ENCODE data around the gene CNN1. TPM values are rescaled to one million over a fixed set of nuclear protein-coding genes. Genes with fewer than 3 reads are reported as not detected.
"Not testable (repeated sequence)": the region's sequence is repeated elsewhere in the genome, so short reads cannot be mapped to it uniquely, and the experiment has no call there.

Gene CNN1
- total RNA-seq, 1 experiment from 2014 or later: 0.46 TPM

- no peaks in the 10 kb centered on the region for H3K9me3 ChIP-seq
- no peak overlapping the region for H3K4me3 ChIP-seq
- no peak for DNase-seq
- H3K27me3 ChIP-seq: no peaks in the 10 kb centered on the region
- no peaks in the 10 kb centered on the region for H3K36me3 ChIP-seq
Observed at GRCh38 chr19:11578258-11579142, 39.8 kb downstream of the CNN1 start.

GRCh38 chr19:11580116-11580515 is 41.5 kb downstream of the CNN1 start:
- H3K4me3 ChIP-seq: no peak overlapping the region
- no peaks in the 10 kb centered on the region for H3K9me3 ChIP-seq
- DNase-seq: no peak
- H3K36me3 ChIP-seq: no peaks in the 10 kb centered on the region
- H3K27me3 ChIP-seq: no peaks in the 10 kb centered on the region

DNA sequence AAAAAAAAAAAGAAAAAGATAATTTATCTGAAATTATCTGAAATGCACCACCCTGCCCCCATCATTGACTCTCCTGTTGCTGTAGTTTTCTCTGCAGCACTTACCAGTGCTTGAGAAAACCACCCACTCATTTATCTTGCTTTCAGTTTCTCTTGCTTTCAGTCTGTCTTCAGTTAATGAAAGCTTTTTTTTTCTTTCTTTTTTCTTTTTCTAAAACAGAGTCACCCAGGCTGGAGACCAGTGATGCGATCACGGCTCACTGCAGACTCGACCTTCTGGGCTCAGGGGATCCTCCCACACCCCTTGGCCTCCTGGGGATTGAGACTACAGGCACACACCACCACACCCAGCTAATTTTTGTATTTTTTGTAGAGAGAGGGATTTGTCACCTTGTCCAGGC is 43.1 kb downstream of the CNN1 start:
- peak; percentile 48 for DNase-seq
- no peaks in the 10 kb centered on the region for H3K27me3 ChIP-seq
- H3K36me3 ChIP-seq: no peaks in the 10 kb centered on the region
- H3K4me3 ChIP-seq: no peak overlapping the region
- no peaks in the 10 kb centered on the region for H3K9me3 ChIP-seq

GRCh38 chr19:11586331-11586730 is 47.7 kb downstream of the CNN1 start:
- no peak for DNase-seq
- H3K36me3 ChIP-seq: no peaks in the 10 kb centered on the region
- no peak overlapping the region for H3K4me3 ChIP-seq
- no peaks in the 10 kb centered on the region for H3K27me3 ChIP-seq
- no peaks in the 10 kb centered on the region for H3K9me3 ChIP-seq

DNA sequence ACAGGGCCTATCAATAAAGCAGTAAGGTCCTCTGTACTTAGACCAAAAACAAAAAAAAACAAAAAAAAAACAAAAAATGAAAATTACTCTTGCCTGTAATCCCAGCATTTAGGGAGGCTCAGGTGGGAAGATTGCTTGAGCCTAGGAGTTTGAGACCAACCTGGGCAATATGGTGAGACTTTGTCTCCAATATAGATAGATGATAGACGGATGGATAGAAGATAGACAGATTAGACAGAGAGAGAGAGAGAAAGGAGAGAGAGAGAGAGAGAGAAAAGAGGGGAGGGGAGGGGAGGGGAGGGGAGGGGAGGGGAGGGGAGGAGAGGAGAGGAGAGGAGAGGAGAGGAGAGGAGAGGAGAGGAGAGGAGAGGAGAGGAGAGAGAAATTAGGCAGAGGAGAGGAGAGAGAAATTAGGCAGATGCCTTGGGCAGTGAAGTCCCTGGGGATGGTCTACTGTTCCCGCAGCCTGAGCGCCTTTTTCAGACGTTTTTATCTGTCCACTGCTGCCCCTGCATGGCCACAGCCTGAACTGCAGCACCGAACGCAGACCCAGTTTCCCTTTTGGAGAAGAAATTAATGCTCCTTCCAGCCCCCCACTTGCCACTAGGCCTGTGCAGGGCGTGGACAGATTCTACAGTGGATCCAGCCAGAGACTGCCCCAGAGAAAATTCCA is 48.8 kb downstream of the CNN1 start:
- no peaks in the 10 kb centered on the region for H3K27me3 ChIP-seq
- no peak overlapping the region for H3K4me3 ChIP-seq
- H3K36me3 ChIP-seq: no peaks in the 10 kb centered on the region
- H3K9me3 ChIP-seq: no peaks in the 10 kb centered on the region
- peak; percentile 75 for DNase-seq

GRCh38 chr19:11587975-11588631 is 49.5 kb downstream of the CNN1 start:
- no peaks in the 10 kb centered on the region for H3K9me3 ChIP-seq
- no peak overlapping the region for H3K4me3 ChIP-seq
- no peaks in the 10 kb centered on the region for H3K27me3 ChIP-seq
- H3K36me3 ChIP-seq: no peaks in the 10 kb centered on the region
- no peak for DNase-seq

- Histone ChIP-seq H3K9me3 (no peaks in the 10 kb centered on the region), H3K27me3 (no peaks in the 10 kb centered on the region)
- no peak for DNase-seq
Observed at GRCh38 chr19:11594084-11594483, 55.4 kb downstream of the CNN1 start.

GRCh38 chr19:11596156-11596555 is 57.5 kb downstream of the CNN1 start:
- H3K4me3 ChIP-seq: no peak overlapping the region
- peaks cover 26% of the 10 kb centered on the region for H3K36me3 ChIP-seq
- DNase-seq: no peak
- no peaks in the 10 kb centered on the region for H3K27me3 ChIP-seq
- no peaks in the 10 kb centered on the region; the same call in 1 of the 2 replicates for H3K9me3 ChIP-seq

More at GRCh38 chr19:11594084-11594483, 55.4 kb downstream of the CNN1 start:
- H3K4me3 ChIP-seq: no peak overlapping the region
- peaks cover 7% of the 10 kb centered on the region for H3K36me3 ChIP-seq

DNA sequence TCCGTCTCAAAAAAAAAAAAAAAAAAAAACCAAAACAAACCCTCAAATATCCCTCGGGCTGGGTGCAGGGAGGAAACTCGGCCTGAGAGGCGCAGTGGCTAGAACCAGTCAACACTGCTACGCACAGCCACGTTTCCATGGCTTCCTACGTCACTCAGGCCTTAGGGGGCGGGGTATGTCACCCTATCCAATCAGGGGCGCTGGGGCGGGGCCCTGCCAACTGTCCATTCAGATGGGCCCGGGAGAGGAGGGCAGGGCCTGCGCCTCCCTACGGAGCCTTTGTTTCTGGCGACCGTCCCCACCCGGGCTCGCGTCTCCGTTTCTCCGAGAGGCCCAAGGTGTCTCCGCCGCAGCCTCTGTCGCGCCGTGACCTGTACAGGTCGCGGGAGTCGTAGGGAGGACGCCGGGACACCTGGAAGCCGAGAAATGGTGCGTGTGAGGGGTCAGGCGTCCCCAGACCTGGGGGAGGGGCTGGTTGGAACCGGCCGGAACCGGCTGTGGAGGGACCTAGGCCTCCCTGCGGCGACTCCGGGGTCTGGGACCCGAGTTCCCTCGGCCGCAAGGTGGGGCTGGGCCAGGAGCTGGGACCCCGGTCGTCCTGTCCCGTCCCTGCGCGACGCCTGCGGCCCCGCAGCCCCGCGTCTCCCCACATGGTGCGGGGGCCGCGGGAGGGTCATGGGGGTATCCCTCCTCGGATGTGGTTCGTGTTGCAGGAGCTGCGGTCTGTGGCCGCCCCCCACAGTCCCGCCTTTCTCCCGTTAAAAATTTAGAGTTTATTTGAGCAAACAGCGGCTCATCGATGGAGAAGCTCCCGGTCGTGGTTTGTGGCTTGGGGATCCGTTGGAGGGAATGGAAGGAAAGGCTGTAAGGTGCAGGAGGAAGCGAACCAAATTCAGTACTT is 58.8 kb downstream of the CNN1 start, which contains the start of gene ZNF627:
Gene ZNF627, plus strand, starts transcription at position 282 of the 901 bp plus-strand sequence. Its CDS starts 145 bp downstream, at position 427.
- H3K9me3 ChIP-seq: no peaks in the 10 kb centered on the region; the same call in 1 of the 2 replicates
- no peaks in the 10 kb centered on the region for H3K27me3 ChIP-seq
- DNase-seq: peak; percentile 100
- H3K4me3 ChIP-seq: peak within 1 kb of the TSS; percentile 74
- H3K36me3 ChIP-seq: peaks cover 36% of the 10 kb centered on the region

GRCh38 chr19:11598103-11598483 is 59.4 kb downstream of the CNN1 start:
- DNase-seq: peak; percentile 19
- Histone ChIP-seq H3K27me3 (no peaks in the 10 kb centered on the region), H3K9me3 (no peaks in the 10 kb centered on the region; the same call in 1 of the 2 replicates), H3K36me3 (peaks cover 42% of the 10 kb centered on the region), H3K4me3 (peak overlapping the region; percentile 74)

DNA sequence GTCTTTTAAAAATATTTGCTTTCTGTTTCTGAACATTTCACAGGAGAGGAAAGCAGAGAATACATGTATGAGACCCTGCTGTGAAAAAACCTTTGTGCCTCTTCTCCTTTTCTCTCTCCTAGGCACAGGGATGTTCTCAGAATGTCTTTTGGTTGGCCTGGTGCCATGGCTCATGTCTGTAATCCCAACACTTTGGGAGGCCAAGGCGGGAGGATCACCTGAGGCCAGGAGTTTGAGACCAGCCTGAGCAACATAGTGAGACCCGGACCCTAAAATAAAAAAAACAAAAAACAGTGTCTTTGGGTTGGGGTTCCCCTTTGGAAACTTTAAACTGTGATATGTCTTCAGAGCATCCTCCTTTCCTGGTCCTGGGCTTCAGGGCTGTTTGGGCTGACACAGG is 60.1 kb downstream of the CNN1 start:
- H3K27me3 ChIP-seq: no peaks in the 10 kb centered on the region
- peaks cover 47% of the 10 kb centered on the region for H3K36me3 ChIP-seq
- H3K4me3 ChIP-seq: peak overlapping the region; percentile 74
- DNase-seq: no peak
- no peaks in the 10 kb centered on the region; the same call in 1 of the 2 replicates for H3K9me3 ChIP-seq

DNA sequence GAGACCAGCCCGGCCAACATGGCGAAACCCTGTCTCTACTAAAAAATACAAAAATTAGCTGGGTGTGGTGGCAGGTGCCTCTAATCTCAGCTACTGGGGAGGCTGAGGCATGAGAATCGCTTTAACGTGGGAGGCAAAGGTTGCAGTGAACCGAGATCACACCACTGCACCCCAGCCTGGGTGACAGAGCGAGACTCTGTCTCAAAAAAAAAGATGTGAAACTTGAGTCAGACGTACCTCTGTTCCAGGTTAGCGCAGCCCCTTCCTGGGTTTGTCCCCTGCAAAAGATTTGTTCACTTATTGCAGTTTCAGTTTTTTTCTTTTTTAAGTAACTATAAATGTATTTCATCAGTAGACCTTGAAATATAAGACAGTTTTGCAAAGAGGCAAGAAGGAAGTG is 61.1 kb downstream of the CNN1 start:
- not testable (repeated sequence) for H3K4me3 ChIP-seq, H3K9me3 ChIP-seq, H3K27me3 ChIP-seq, DNase-seq
- peaks cover 57% of the 10 kb centered on the region for H3K36me3 ChIP-seq

Other genes starting within 250 kb of the CNN1 start
- gene TSPAN16, start 242.7 kb upstream of the CNN1 start, total RNA-seq (2014; rRNA removed; shearing (Covaris generic); ENCODE audit: low replicate concordance): 1.0 TPM in 1 of 2 replicates, not detected in the other
- 2.3 and 3.1 TPM in 2 replicates for gene RAB3D, start 199.2 kb upstream of the CNN1 start, total RNA-seq (2014; rRNA removed; shearing (Covaris generic); ENCODE audit: low replicate concordance)
- 139 and 195 TPM in 2 replicates for gene TMEM205, start 192.6 kb upstream of the CNN1 start, total RNA-seq (2014; rRNA removed; shearing (Covaris generic); ENCODE audit: low replicate concordance)
- gene CCDC159, start 192.3 kb upstream of the CNN1 start, total RNA-seq (2014; rRNA removed; shearing (Covaris generic); ENCODE audit: low replicate concordance): 5.4 and 9.0 TPM in 2 replicates
- 3.9 and 12.3 TPM in 2 replicates for gene PLPPR2, start 183.4 kb upstream of the CNN1 start, total RNA-seq (2014; rRNA removed; shearing (Covaris generic); ENCODE audit: low replicate concordance)
- 1.3 and 3.1 TPM in 2 replicates for gene SWSAP1, start 164.2 kb upstream of the CNN1 start, total RNA-seq (2014; rRNA removed; shearing (Covaris generic); ENCODE audit: low replicate concordance)
- 2.6 and 2.9 TPM in 2 replicates for gene EPOR, start 154.5 kb upstream of the CNN1 start, total RNA-seq (2014; rRNA removed; shearing (Covaris generic); ENCODE audit: low replicate concordance)
- gene RGL3, start 119.5 kb upstream of the CNN1 start, total RNA-seq (2014; rRNA removed; shearing (Covaris generic); ENCODE audit: low replicate concordance): 0.10 TPM in 1 of 2 replicates, not detected in the other
- gene ODAD3, start 103.7 kb upstream of the CNN1 start, total RNA-seq (2014; rRNA removed; shearing (Covaris generic); ENCODE audit: low replicate concordance): 0.22 and 2.0 TPM in 2 replicates
- gene PRKCSH, start 103.2 kb upstream of the CNN1 start, total RNA-seq (2014; rRNA removed; shearing (Covaris generic); ENCODE audit: low replicate concordance): 93.3 and 256 TPM in 2 replicates
- gene ELAVL3, start 57.8 kb upstream of the CNN1 start, total RNA-seq (2014; rRNA removed; shearing (Covaris generic); ENCODE audit: low replicate concordance): not detected in 2 replicates
- 7.4 and 12.8 TPM in 2 replicates for gene ZNF653, start 33.0 kb upstream of the CNN1 start, total RNA-seq (2014; rRNA removed; shearing (Covaris generic); ENCODE audit: low replicate concordance)
- 139 and 196 TPM in 2 replicates for gene ECSIT, start 9.7 kb upstream of the CNN1 start, total RNA-seq (2014; rRNA removed; shearing (Covaris generic); ENCODE audit: low replicate concordance)
- gene ELOF1, start 20.4 kb downstream of the CNN1 start, total RNA-seq (2014; rRNA removed; shearing (Covaris generic); ENCODE audit: low replicate concordance): 51.6 and 111 TPM in 2 replicates
- gene ACP5, start 38.8 kb downstream of the CNN1 start, total RNA-seq (2014; rRNA removed; shearing (Covaris generic); ENCODE audit: low replicate concordance): not detected in 2 replicates
- gene ZNF627, start 58.6 kb downstream of the CNN1 start, total RNA-seq (2014; rRNA removed; shearing (Covaris generic); ENCODE audit: low replicate concordance): 32.4 and 33.2 TPM in 2 replicates
- 10.1 and 14.8 TPM in 2 replicates for gene ZNF823, start 200.1 kb downstream of the CNN1 start, total RNA-seq (2014; rRNA removed; shearing (Covaris generic); ENCODE audit: low replicate concordance)
- 5.7 and 21.8 TPM in 2 replicates for gene ZNF441, start 228.1 kb downstream of the CNN1 start, total RNA-seq (2014; rRNA removed; shearing (Covaris generic); ENCODE audit: low replicate concordance)

All from MG63 (cell line).